Measurements from ENCODE around the gene STK11IP.

DNA sequence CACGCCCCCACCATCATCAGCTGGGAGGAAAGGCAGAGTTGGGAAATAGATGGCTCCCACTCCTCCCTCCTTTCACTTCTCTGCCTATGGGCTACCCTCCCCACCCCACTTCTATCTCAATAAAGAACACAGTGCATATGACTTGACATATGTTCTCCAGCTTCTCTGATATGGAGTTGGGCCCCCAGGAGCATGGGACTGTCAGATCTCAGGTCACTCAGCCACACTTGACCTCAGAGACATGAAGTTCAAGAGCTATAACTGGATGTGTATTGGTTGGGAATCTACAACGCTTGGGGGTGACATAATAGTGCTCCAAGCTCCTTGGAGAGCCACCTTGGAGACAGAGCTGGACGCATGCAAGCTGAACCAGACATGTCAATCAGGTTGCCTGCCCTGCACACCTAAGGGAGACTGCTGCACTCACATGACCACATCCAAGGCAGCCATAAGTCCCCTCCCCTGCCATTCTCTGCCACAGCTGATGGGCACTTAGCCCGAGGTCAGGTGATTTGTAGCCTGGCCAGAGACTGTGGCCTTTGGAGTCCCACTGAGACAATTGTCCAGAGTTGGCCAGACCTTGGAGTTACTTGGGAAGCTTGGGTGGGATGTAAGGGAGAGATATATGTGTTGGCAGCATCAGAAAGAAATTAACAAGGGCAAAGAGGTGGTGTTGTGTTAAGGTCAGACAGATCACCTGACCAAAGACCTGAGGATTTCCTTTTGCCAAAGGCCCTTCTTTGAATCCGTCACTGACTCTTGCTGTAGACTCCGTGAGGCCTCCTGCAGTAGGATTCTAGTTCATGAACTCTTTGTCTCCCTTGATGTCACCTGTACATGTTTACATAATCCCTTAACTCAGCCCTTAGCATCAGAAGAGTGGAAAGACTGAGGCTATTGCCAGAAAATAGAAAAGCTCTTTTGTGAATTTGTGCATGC lies 21.8 kb upstream of the STK11IP start:
- TF ChIP-seq, protein P1, sequence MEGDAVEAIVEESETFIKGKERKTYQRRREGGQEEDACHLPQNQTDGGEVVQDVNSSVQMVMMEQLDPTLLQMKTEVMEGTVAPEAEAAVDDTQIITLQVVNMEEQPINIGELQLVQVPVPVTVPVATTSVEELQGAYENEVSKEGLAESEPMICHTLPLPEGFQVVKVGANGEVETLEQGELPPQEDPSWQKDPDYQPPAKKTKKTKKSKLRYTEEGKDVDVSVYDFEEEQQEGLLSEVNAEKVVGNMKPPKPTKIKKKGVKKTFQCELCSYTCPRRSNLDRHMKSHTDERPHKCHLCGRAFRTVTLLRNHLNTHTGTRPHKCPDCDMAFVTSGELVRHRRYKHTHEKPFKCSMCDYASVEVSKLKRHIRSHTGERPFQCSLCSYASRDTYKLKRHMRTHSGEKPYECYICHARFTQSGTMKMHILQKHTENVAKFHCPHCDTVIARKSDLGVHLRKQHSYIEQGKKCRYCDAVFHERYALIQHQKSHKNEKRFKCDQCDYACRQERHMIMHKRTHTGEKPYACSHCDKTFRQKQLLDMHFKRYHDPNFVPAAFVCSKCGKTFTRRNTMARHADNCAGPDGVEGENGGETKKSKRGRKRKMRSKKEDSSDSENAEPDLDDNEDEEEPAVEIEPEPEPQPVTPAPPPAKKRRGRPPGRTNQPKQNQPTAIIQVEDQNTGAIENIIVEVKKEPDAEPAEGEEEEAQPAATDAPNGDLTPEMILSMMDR (IDR thresholded peaks at IDR 0.05; ENCODE audit: insufficient read depth, low read length, poor library complexity, severe bottlenecking) = no peak
- no peak for TF ChIP-seq EZH2phosphoT487 (conservative IDR thresholded peaks at IDR 0.05; ENCODE audit: low read length)
